HFFc6 (cell line): ENCODE results near the gene ZNF555. TPM values are rescaled to one million over a fixed set of nuclear protein-coding genes. Genes with fewer than 3 reads are reported as not detected.
"Not testable (repeated sequence)": the region's sequence is repeated elsewhere in the genome, so short reads cannot be mapped to it uniquely, and the experiment has no call there.

Source experiments
- DNase-seq: peaks from one replicate; pipeline ENCODE4 v3.0.0-alpha.2; 2018
- H3K27ac Mint-ChIP-seq: 2 replicates; pipeline ENCODE4 v1.8.0; 2020; ENCODE audit warnings: mild to moderate bottlenecking, mixed read lengths
- H3K27me3 Mint-ChIP-seq: 2 replicates; pipeline ENCODE4 v1.8.0; 2021; ENCODE audit warnings: mild to moderate bottlenecking, moderate library complexity, mixed read lengths; ENCODE audit not compliant: insufficient read depth
- H3K36me3 Mint-ChIP-seq: 2 replicates; pipeline ENCODE4 v1.8.0; 2021; ENCODE audit warnings: low read depth, mixed read lengths
- H3K4me1 Mint-ChIP-seq: 2 replicates; pipeline ENCODE4 v1.8.0; 2020; ENCODE audit warnings: low read depth, mixed read lengths
- H3K4me3 Mint-ChIP-seq: 2 replicates; pipeline ENCODE4 v1.8.0; 2020; ENCODE audit warnings: mild to moderate bottlenecking, moderate library complexity, mixed read lengths
- H3K9me3 Mint-ChIP-seq: 2 replicates; pipeline ENCODE4 v1.8.0; 2020; ENCODE audit warnings: mild to moderate bottlenecking, mixed read lengths
- total RNA-seq, 6 experiments: library from RNA; stranded (reverse); fragmentation: NEBNext Ultra II Directional; extraction: Animal tissue kit (Norgen Biotek cat#: 25700); gene quantifications; 2 replicates in 1 of 6; 3 replicates in 5 of 6; pipeline ENCODE4 v1.2.3, GENCODE V29; 2021
- TF ChIP-seq, protein P1 (sequence below): fragments of 200-600 bp; sonication (generic); IDR thresholded peaks from 2 replicates; pipeline ENCODE4 v1.5.0; 2021; ENCODE audit warnings: antibody characterized with exemption, mild to moderate bottlenecking

The ZNF555 gene
- total RNA-seq, 6 experiments from 2014 or later = 3.7 to 5.6 (median 3.8) TPM

DNA sequence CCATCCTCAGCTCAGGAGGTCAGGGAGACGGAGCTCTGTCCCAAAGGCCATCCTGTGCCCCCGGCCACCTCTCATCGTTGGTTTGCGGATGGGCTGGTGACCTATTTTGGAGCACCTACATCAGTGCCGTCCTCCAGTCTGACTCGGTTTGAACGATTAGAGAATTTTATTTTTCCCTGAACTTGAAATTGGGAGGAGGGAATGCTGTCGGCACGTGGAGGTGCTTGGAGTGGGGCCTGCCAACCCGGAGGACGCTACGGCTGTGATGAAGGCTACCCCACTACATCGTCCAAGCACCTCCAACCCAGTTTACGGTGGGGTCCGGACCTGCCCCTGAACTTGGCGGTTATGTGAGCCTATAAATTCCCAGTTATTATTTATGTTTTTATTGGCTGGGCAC is 24.6 kb upstream of the ZNF555 start:
- H3K9me3 Mint-ChIP-seq = no peaks in the 10 kb centered on the region; the same call in 1 of the 2 replicates
- 0 out of 2 replicates have a peak, but pooled peaks cover 7% of the 10 kb centered on the region for H3K36me3 Mint-ChIP-seq
- DNase-seq = no peak
- H3K27ac Mint-ChIP-seq = no peak overlapping the region
- no peaks in the 10 kb centered on the region for H3K4me1 Mint-ChIP-seq
- H3K4me3 Mint-ChIP-seq = no peak overlapping the region
- H3K27me3 Mint-ChIP-seq = no peaks in the 10 kb centered on the region; the same call in 1 of the 2 replicates
- TF ChIP-seq, protein P1, sequence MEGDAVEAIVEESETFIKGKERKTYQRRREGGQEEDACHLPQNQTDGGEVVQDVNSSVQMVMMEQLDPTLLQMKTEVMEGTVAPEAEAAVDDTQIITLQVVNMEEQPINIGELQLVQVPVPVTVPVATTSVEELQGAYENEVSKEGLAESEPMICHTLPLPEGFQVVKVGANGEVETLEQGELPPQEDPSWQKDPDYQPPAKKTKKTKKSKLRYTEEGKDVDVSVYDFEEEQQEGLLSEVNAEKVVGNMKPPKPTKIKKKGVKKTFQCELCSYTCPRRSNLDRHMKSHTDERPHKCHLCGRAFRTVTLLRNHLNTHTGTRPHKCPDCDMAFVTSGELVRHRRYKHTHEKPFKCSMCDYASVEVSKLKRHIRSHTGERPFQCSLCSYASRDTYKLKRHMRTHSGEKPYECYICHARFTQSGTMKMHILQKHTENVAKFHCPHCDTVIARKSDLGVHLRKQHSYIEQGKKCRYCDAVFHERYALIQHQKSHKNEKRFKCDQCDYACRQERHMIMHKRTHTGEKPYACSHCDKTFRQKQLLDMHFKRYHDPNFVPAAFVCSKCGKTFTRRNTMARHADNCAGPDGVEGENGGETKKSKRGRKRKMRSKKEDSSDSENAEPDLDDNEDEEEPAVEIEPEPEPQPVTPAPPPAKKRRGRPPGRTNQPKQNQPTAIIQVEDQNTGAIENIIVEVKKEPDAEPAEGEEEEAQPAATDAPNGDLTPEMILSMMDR = no peak

DNA sequence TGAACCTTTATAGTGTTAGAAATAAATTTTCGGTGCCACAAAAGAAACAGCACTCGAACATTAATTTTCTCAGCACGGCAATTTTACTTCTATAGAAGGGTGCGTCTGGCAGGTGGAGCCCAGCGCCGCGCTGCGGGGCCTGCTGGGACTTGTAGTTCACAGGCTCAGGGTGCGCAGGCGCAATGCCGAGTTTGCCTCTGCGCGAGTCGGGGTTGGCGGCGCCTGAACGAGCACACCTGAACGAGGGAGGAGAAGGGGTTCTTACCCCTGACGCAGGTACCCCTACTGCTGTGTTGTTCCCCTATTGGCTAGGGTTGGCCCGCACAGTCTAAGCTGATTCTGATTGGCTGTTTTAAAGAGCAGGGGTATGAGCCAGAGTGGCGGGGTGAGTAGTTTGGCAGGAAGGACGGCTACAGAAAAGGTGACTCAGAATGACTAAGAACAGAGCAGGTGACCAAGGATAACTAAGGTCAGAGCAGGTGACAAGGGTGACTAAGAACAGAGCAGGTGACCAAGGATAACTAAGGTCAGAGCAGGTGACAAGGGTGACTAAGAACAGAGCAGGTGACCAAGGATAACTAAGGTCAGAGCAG is 23.9 kb upstream of the ZNF555 start:
- not testable (repeated sequence) for H3K36me3 Mint-ChIP-seq, H3K9me3 Mint-ChIP-seq, H3K27ac Mint-ChIP-seq, H3K27me3 Mint-ChIP-seq, H3K4me1 Mint-ChIP-seq, DNase-seq, H3K4me3 Mint-ChIP-seq

DNA sequence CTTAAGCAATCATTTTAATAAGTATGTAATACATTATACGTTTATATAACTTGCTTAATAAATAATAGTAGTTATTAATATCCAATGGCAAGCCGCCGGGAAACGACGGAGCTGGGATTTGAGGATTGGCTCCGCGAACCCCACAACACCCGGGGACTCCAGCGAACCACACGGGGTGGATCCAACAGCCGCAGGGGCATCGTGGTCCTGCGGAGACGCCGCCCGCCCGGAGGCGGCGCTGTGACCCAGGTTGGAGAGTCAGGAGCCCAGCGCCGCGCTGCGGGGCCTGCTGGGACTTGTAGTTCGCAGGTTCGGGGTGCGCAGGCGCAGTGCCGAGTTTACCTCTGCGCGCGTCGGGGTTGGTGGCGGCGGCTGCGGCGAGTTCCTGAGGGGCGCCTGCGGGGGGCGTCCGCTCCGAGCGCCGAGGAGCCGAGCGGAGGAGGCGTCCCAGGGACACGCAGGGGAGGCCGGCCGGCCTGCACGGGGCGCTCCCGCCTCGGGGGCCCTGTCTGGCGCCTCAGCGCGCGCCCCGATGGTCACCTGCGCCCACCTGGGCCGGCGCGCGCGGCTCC is 21.6 kb upstream of the ZNF555 start, which contains the start of gene ZNF554:
ZNF554 (plus strand) TSS at position 329 of the 572 bp plus-strand sequence; CDS start at position 533, 204 bp downstream.
- Mint-ChIP-seq H3K4me1 (no peaks in the 10 kb centered on the region), H3K9me3 (no peaks in the 10 kb centered on the region; the same call in none of the 2 replicates), H3K4me3 (peak within 1 kb of the TSS; percentile 88), H3K36me3 (peaks cover 11% of the 10 kb centered on the region), H3K27me3 (peaks cover 2% of the 10 kb centered on the region), H3K27ac (no peak within 1 kb of the TSS)
- DNase-seq = peak; percentile 90
- TF ChIP-seq, protein P1 = peak; percentile 95

DNA sequence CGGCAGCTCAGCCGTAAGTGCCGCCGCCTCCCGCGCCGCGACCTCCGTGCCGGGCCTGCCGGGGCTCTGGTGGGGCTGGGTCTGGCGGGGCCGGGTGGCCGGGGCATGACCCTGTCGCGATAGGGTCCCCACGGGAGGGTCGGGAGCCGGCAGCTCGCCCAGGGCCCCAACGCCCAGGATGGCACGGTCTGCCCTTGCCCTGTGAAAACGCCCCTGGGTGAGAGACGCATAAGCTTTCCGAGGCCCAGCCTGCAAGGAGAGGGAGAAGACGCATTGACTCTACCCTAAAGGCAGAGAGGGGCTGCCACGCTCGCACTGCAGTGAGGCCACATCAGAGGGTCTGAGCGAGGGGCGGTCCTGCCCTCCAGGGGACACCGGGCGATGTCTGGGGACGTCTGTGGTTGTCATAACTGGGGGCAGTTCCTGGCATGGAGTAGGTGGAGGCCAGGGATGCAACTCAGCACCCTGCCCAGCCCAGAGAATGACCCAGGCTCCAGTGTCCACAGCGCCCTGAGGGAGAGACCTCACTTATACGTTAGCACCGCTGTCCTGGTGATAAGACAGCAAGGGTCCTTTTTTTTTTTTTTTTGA is 21.1 kb upstream of the ZNF555 start:
- H3K27me3 Mint-ChIP-seq = peaks cover 2% of the 10 kb centered on the region
- no peak overlapping the region for H3K27ac Mint-ChIP-seq
- TF ChIP-seq, protein P1 = no peak
- no peak for DNase-seq
- peak overlapping the region; percentile 88 for H3K4me3 Mint-ChIP-seq
- peaks cover 13% of the 10 kb centered on the region for H3K36me3 Mint-ChIP-seq
- no peaks in the 10 kb centered on the region for H3K4me1 Mint-ChIP-seq
- peaks cover under 1% of the 10 kb centered on the region for H3K9me3 Mint-ChIP-seq

DNA sequence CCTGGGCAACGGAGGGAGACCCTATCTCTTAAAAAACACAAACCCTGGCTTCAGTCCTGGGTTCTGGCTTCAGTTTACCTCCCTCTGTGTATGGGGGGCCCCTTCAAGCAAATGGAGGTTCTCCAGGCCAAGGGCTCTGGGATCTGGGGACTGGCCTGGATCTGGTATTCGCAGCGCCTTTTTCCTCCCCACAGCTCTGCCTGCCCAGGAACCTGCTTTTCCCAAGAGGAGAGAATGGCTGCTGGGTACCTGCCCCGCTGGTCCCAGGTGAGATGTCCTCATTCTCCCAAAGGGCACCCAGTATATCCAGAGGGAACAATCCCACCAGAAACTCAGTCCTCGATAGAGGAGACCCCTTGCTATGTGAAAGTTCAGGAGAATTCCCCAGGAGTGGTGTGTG is 18.4 kb upstream of the ZNF555 start:
- H3K27me3 Mint-ChIP-seq = peaks cover 2% of the 10 kb centered on the region; the same call in 1 of the 2 replicates

More for the DNA sequence above, 18.4 kb upstream of the ZNF555 start:
- H3K27ac Mint-ChIP-seq = no peak overlapping the region
- peaks cover 26% of the 10 kb centered on the region for H3K9me3 Mint-ChIP-seq
- H3K4me3 Mint-ChIP-seq = no peak overlapping the region
- TF ChIP-seq, protein P1 = no peak
- H3K4me1 Mint-ChIP-seq = no peaks in the 10 kb centered on the region
- DNase-seq = no peak
- H3K36me3 Mint-ChIP-seq = peaks cover 25% of the 10 kb centered on the region
